Adrenal gland (tissue), 12 donors: ENCODE measurements around the gene MMP20. TPM values are rescaled to one million over a fixed set of nuclear protein-coding genes. Genes with fewer than 3 reads are reported as not detected.

Experiments used
- DNase-seq, 7 donors: peaks; one replicate each; pipeline ENCODE4 v3.0.0-alpha.2; 2019 to 2020
- H3K27ac ChIP-seq, 5 donors: fragments of 200-600 bp; sonication (generic) in 4 of 5; 1 replicate in 3 of 5; 2 replicates in 2 of 5; pipeline versions ENCODE4 v1.5.1 to v1.8.0; 2016 to 2020; ENCODE audit warnings: mild to moderate bottlenecking in 1 of 5
- H3K27me3 ChIP-seq: fragments of 200-600 bp; 2 replicates; pipeline ENCODE4 v1.8.0; 2021
- H3K36me3 ChIP-seq, 2 donors: fragments of 200-600 bp; replicated peaks in 1 of 2; 1 replicate in 1 of 2; 2 replicates in 1 of 2; pipeline versions ENCODE4 v1.5.1 to v1.8.0; 2018 to 2022
- H3K4me1 ChIP-seq, 2 donors: fragments of 200-600 bp; replicated peaks in 1 of 2; 1 replicate in 1 of 2; 2 replicates in 1 of 2; pipeline versions ENCODE4 v1.5.1 to v1.8.0; 2018 to 2021
- H3K4me3 ChIP-seq, 4 donors: fragments of 200-600 bp; sonication (generic) in 3 of 4; one replicate each; pipeline ENCODE4 v1.5.1; 2016 to 2018
- H3K9me3 ChIP-seq, 3 donors: fragments of 200-600 bp; sonication (generic) in 1 of 3; replicated peaks in 1 of 3; 1 replicate in 2 of 3; 2 replicates in 1 of 3; pipeline versions ENCODE4 v1.5.1 to v1.8.0; 2016 to 2021
- CTCF ChIP-seq, 6 experiments: fragments of 450-650 bp in 4 of 6; fragments of 200-600 bp in 2 of 6; sonication (generic) in 1 of 6; IDR thresholded peaks; 1 replicate in 5 of 6; 2 replicates in 1 of 6; pipeline versions ENCODE4 v1.5.1 to v1.8.0; 2016 to 2021; ENCODE audit warnings: antibody characterized with exemption in 6 of 6, mild to moderate bottlenecking in 2 of 6, moderate library complexity in 1 of 6
- POLR2A ChIP-seq, 2 donors: fragments of 450-650 bp; IDR thresholded peaks; one replicate each; pipeline ENCODE4 v1.6.1; 2017; ENCODE audit warnings: antibody characterized with exemption in 2 of 2, mild to moderate bottlenecking in 2 of 2, moderate library complexity in 1 of 2
- WGBS, 4 donors: extraction: QIAGEN DNeasy Blood & Tissue Kit in 2 of 4; methylation state at CpG; one replicate each; pipeline versions ENCODE4 v1.1.5 to v1.1.7; 2013 to 2017; 5-methylcytosine and 5-hydroxymethylcytosine counted together
- intact Hi-C, 2 donors: fragments of 100-400 bp; cut with DNase I; formaldehyde crosslinking; loops; one replicate each; pipeline versions ENCODE4 v1.14.1 to v1.15.0; 2022 to 2023
- polyA plus RNA-seq, 3 donors: library from polyadenylated mRNA; stranded (reverse); fragments of 200-250 nt in 2 of 3; fragments of 350-450 nt in 1 of 3; fragmentation: Illumina TruSeq in 1 of 3; extraction: RNeasy Lipid Tissue Mini Kit (QIAGEN cat#74804) in 1 of 3; gene quantifications; one replicate each; pipeline ENCODE4 v1.2.3, GENCODE V29; 2013 to 2014
- total RNA-seq, 9 donors: library from RNA; depleted of rRNA in 4 of 9; stranded (reverse); fragments of >200 nt in 4 of 9; fragments of 120-200 nt in 1 of 9; fragmentation: NEBNext Ultra II Directional in 1 of 9; extraction: Animal tissue kit (Norgen Biotek cat#: 25700) in 1 of 9; gene quantifications; one replicate each; pipeline versions ENCODE4 v1.1.0 to v1.2.4, GENCODE V29; 2013 to 2023
- donor health status: healthy with polysubstance abuse.
- donor health status: Bipolar disorder and iron deficiency.
- donor health status: DM: yes; HTN: yes; CAD: no.
- donor health status: DM: no; HTN: no; CAD: no.
- donor health status: DM: no; HTN: no; CAD: no.
- donor health status: DM: yes; HTN: yes; CAD: no.

The MMP20 gene
- total and polyA plus RNA-seq, 12 donors = not detected

GRCh38 chr11:102544594-102544993 lies 80.5 kb downstream of the MMP20 start:
- Histone ChIP-seq H3K27me3 (no peaks in the 10 kb centered on the region), H3K4me3 (no peak overlapping the region), H3K4me1 (no peaks in the 10 kb centered on the region), H3K36me3 (no peaks in the 10 kb centered on the region), H3K9me3 (no peaks in the 10 kb centered on the region), H3K27ac (no peak overlapping the region)
- 75 to 94% (median 81%) methylated on average over 1 of the region's 1 CpG for WGBS, 4 donors
- intact Hi-C loops = no loop called here
- no peak for TF ChIP-seq POLR2A (IDR thresholded peaks at IDR 0.05)
- TF ChIP-seq CTCF (IDR thresholded peaks at IDR 0.05) = no peak
- no peak for DNase-seq

GRCh38 chr11:102539567-102539966 lies 85.6 kb downstream of the MMP20 start:
- WGBS, 4 donors = 62 to 70% (median 67%) methylated on average over 2 of the region's 2 CpGs
- Histone ChIP-seq H3K36me3 (no peaks in the 10 kb centered on the region), H3K27me3 (peaks cover 2% of the 10 kb centered on the region), H3K9me3 (no peaks in the 10 kb centered on the region), H3K4me3 (no peak overlapping the region), H3K27ac (no peak overlapping the region), H3K4me1 (no peaks in the 10 kb centered on the region)
- intact Hi-C loops = no loop called here
- no peak for DNase-seq
- TF ChIP-seq CTCF (IDR thresholded peaks at IDR 0.05) (no peak), POLR2A (IDR thresholded peaks at IDR 0.05) (no peak)

- no peak overlapping the region for H3K4me3 ChIP-seq
- H3K27ac ChIP-seq = no peak overlapping the region
- no peak for TF ChIP-seq CTCF (IDR thresholded peaks at IDR 0.05)
- no peak for TF ChIP-seq POLR2A (IDR thresholded peaks at IDR 0.05)
- DNase-seq = no peak
- no peaks in the 10 kb centered on the region for H3K4me1 ChIP-seq
- H3K36me3 ChIP-seq = no peaks in the 10 kb centered on the region
- H3K27me3 ChIP-seq = peaks cover 2% of the 10 kb centered on the region
- WGBS, 4 donors = 85 to 92% (median 89%) methylated on average over 4 of the region's 4 CpGs
- intact Hi-C loops = no loop called here
- H3K9me3 ChIP-seq = no peaks in the 10 kb centered on the region
These were observed 86.2 kb downstream of the MMP20 start for GRCh38 chr11:102538932-102539331.

GRCh38 chr11:102534261-102534872 lies 90.8 kb downstream of the MMP20 start:
- Histone ChIP-seq H3K27me3 (peaks cover 2% of the 10 kb centered on the region), H3K36me3 (no peaks in the 10 kb centered on the region), H3K4me1 (no peaks in the 10 kb centered on the region), H3K4me3 (no peak overlapping the region), H3K27ac (no peak overlapping the region), H3K9me3 (no peaks in the 10 kb centered on the region)
- no peak for DNase-seq
- no peak for TF ChIP-seq POLR2A (IDR thresholded peaks at IDR 0.05)
- TF ChIP-seq CTCF (IDR thresholded peaks at IDR 0.05) = no peak
- intact Hi-C loops = no loop called here
- WGBS, 4 donors = 61 to 67% (median 62%) methylated on average over 6 of the region's 6 CpGs
